Hepatocyte (in vitro differentiated cells): Measurements from ENCODE around the gene TAGLN3.

ENCODE experiments used
- EZH2 ChIP-seq: fragments of 200-600 bp; sonication (generic); IDR thresholded peaks from 2 replicates; pipeline ENCODE4 v1.6.1; 2016; ENCODE audit warnings: antibody characterized with exemption, mild to moderate bottlenecking, borderline replicate concordance
- EZH2phosphoT487 ChIP-seq: fragments of 200-600 bp; sonication (generic); IDR thresholded peaks from one replicate; pipeline ENCODE4 v1.6.1; 2018; ENCODE audit warnings: antibody characterized with exemption, mild to moderate bottlenecking, low read depth, moderate library complexity; ENCODE audit not compliant: unreplicated experiment, severe bottlenecking
- TF ChIP-seq, protein P1 (sequence below): fragments of 200-600 bp; sonication (generic); IDR thresholded peaks from 2 replicates; pipeline ENCODE4 v1.5.1; 2016; ENCODE audit warnings: antibody characterized with exemption, mild to moderate bottlenecking; ENCODE audit not compliant: poor library complexity

DNA sequence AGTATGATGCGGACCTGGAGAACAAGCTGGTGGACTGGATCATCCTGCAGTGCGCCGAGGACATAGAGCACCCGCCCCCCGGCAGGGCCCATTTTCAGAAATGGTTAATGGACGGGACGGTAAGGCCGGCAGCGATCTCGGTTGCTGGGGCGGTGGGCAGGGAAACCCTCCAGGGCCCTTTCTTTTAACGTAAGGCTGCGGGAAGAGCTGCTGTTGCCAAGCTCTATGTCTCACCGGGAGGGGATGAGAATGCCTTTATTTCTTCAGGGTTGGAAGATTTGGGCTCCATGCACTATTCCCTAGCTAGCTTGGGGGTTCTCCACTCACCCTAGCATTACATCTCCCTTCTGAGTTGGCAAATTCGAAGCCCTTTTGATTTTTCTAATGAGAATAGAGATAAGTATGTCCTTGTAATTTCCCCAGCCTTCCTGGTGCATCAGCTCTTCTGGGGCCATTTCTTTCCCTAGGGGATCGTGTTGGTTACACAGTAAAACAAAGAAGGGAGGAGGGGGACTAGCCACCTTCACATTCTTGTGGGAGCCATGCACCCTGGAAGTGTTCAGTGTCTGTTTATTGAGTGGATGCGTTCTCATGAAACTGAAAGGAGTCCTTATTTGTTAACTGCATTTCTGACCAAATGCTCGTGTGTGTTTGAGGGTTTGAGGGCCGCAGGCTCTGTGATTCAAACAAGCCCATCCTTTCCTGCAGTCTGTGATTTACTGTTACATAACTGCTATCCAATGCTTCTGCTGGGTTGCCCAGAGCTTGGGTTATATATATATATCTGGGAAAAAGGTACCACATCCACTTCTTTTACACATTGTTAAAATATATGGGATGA is 982 bp downstream of the TAGLN3 start:
- TF ChIP-seq, protein P1, sequence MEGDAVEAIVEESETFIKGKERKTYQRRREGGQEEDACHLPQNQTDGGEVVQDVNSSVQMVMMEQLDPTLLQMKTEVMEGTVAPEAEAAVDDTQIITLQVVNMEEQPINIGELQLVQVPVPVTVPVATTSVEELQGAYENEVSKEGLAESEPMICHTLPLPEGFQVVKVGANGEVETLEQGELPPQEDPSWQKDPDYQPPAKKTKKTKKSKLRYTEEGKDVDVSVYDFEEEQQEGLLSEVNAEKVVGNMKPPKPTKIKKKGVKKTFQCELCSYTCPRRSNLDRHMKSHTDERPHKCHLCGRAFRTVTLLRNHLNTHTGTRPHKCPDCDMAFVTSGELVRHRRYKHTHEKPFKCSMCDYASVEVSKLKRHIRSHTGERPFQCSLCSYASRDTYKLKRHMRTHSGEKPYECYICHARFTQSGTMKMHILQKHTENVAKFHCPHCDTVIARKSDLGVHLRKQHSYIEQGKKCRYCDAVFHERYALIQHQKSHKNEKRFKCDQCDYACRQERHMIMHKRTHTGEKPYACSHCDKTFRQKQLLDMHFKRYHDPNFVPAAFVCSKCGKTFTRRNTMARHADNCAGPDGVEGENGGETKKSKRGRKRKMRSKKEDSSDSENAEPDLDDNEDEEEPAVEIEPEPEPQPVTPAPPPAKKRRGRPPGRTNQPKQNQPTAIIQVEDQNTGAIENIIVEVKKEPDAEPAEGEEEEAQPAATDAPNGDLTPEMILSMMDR = no peak
- TF ChIP-seq EZH2 = no peak
- no peak for TF ChIP-seq EZH2phosphoT487
